ENCODE results near the gene DNM3. TPM values are rescaled to one million over a fixed set of nuclear protein-coding genes. Genes with fewer than 3 reads are reported as not detected.

Gene DNM3
- total and polyA plus RNA-seq, 2 experiments from 2014 or later, result 0.11 to 1.4 TPM

DNA sequence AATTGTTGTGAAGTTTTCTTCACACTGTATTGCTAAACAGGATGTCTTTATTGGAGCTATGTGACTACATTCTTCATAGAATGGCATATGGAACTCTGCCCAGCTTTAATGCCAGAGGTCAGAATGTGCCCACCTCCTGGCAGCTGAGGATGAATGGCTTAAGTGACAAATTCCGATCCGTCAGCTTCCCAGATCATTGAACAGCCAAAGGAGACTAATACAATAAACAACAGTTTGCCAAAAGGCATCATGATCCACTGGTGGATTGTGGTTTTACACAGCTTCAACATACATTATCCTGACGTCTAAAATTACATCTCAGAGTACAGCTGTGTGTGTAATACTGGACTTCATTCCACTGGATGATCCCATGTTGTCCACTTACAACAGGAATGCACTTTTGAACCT, 510.5 kb downstream of the DNM3 start:
- Histone ChIP-seq H2AFZ (peak overlapping the region; percentile 2; the same call in 1 of the 2 replicates), H3K9me3 (ENCODE audit: low read depth) (no peaks in the 10 kb centered on the region), H4K20me1 (ENCODE audit: insufficient read depth) (no peaks in the 10 kb centered on the region), H3F3A (ENCODE audit: insufficient read depth) (peaks cover 33% of the 10 kb centered on the region), H3K36me3 (ENCODE audit: low read depth) (no peaks in the 10 kb centered on the region), H3K9ac (no peak overlapping the region), H3K4me1 (ENCODE audit: insufficient read depth) (peaks cover 33% of the 10 kb centered on the region), H3K4me2 (ENCODE audit: unreplicated experiment) (peak overlapping the region; percentile 57), H3K79me2 (ENCODE audit: insufficient read depth) (no peaks in the 10 kb centered on the region), H3K4me3 (no peak overlapping the region), H3K9me2 (ENCODE audit: insufficient read depth) (no peaks in the 10 kb centered on the region), H3K27me3 (replicated peaks; ENCODE audit: insufficient read depth) (no peaks in the 10 kb centered on the region), H3K27ac (peak overlapping the region; percentile 52)
- in situ Hi-C loops (cut with MboI), result no loop called here
- WGBS, 2 experiments (ENCODE audit: low coverage in 1 of 2, low lambda C conversion rate in 2 of 2, missing lambda C conversion rate in 2 of 2), result 0 to 4% methylated on average over 3 of the region's 3 CpGs
- TF ChIP-seq EZH2phosphoT487 (IDR thresholded peaks at IDR 0.05; ENCODE audit: insufficient read depth, low read depth) (no peak), EZH2 (IDR thresholded peaks at IDR 0.05; ENCODE audit: insufficient read depth, poor library complexity, severe bottlenecking) (no peak)
- peak; percentile 53 for DNase-seq

DNA sequence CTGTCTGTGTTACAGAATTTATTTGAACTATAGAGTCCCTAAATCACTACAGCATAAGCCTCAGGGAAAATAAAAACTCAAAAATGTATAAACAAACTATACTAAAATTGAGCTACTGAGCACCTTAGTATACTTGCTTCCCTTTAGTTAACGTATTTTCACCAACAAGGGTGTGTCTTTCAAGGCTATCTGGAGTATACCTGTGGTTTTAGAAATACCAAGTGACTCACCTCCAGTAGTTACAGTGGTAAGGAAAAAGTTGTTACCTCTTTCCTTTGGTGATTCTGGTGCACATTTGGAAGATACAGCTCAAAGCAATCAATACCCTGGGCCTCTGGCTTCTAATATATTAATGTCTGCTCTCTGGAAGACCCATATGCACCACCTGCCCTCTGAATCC, 511.1 kb downstream of the DNM3 start:
- Histone ChIP-seq H2AFZ (no peak overlapping the region), H3K79me2 (ENCODE audit: insufficient read depth) (no peaks in the 10 kb centered on the region), H3K4me3 (no peak overlapping the region), H3K4me1 (ENCODE audit: insufficient read depth) (peaks cover 40% of the 10 kb centered on the region), H3K9me3 (ENCODE audit: low read depth) (no peaks in the 10 kb centered on the region), H3K27me3 (replicated peaks; ENCODE audit: insufficient read depth) (no peaks in the 10 kb centered on the region), H4K20me1 (ENCODE audit: insufficient read depth) (no peaks in the 10 kb centered on the region), H3K27ac (peak overlapping the region; percentile 52), H3K36me3 (ENCODE audit: low read depth) (no peaks in the 10 kb centered on the region), H3K9me2 (ENCODE audit: insufficient read depth) (no peaks in the 10 kb centered on the region), H3K9ac (no peak overlapping the region), H3K4me2 (ENCODE audit: unreplicated experiment) (peak overlapping the region; percentile 57), H3F3A (ENCODE audit: insufficient read depth) (peaks cover 40% of the 10 kb centered on the region)
- TF ChIP-seq EZH2phosphoT487 (IDR thresholded peaks at IDR 0.05; ENCODE audit: insufficient read depth, low read depth) (no peak), EZH2 (IDR thresholded peaks at IDR 0.05; ENCODE audit: insufficient read depth, poor library complexity, severe bottlenecking) (no peak)
- in situ Hi-C loops (cut with MboI), result no loop called here
- 36 to 42% methylated on average over 1 of the region's 1 CpG for WGBS, 2 experiments (ENCODE audit: low coverage in 1 of 2, low lambda C conversion rate in 2 of 2, missing lambda C conversion rate in 2 of 2)
- peak; percentile 56 for DNase-seq

DNA sequence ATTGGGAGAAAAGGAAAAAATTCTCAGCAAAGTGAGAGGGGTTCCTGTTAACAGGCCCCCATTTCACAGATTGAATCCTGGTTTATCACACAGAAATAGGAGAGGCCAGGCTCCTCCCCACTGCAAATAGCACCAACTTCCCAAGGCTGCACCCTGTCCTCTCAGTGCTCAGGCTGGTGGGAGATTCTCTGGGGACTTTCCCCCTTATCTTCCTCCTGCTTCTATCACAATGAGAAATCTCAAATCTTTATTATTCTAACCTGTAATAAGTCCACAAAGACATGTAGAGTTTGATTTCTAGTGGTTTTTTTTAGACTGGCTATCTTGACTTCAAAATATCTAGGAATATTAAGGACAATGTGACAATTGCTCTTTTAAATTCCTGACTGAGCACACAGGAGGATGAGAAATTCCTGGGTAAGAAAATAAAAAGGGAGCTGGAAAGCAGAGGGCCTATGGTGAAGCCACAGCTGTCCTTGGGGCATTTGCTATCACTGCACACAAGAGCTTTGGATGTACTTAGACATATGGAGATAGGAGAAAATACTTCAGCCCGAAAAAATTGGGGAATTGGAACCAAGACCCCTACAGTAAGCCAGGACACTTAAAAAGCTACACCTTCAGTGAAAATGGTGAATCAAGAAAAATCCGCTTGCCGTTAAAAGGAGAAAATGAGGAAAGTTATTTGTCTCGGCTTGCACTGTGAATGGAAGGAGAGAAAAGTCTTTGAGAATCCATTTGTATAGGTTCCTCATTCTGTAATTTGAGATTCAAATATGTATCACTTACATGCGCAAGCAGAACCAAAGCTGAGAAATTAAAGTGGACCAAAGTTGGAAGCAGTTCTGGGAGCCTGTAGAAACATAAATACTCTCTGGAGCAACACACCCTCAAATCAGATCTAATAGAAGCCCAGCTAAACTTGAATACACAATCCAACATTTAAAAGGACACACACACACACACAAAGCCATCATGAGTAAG, 513.3 kb downstream of the DNM3 start:
- Histone ChIP-seq H3K27me3 (replicated peaks; ENCODE audit: insufficient read depth) (no peaks in the 10 kb centered on the region), H3F3A (ENCODE audit: insufficient read depth) (peaks cover 61% of the 10 kb centered on the region), H3K79me2 (ENCODE audit: insufficient read depth) (no peaks in the 10 kb centered on the region), H3K9me3 (ENCODE audit: low read depth) (no peaks in the 10 kb centered on the region), H2AFZ (no peak overlapping the region), H3K4me3 (no peak overlapping the region), H3K27ac (no peak overlapping the region), H3K4me2 (ENCODE audit: unreplicated experiment) (no peak overlapping the region), H3K9ac (no peak overlapping the region), H3K9me2 (ENCODE audit: insufficient read depth) (no peaks in the 10 kb centered on the region), H3K36me3 (ENCODE audit: low read depth) (no peaks in the 10 kb centered on the region), H3K4me1 (ENCODE audit: insufficient read depth) (peaks cover 61% of the 10 kb centered on the region), H4K20me1 (ENCODE audit: insufficient read depth) (no peaks in the 10 kb centered on the region)
- in situ Hi-C loops (cut with MboI), result no loop called here
- TF ChIP-seq EZH2phosphoT487 (IDR thresholded peaks at IDR 0.05; ENCODE audit: insufficient read depth, low read depth) (no peak), EZH2 (IDR thresholded peaks at IDR 0.05; ENCODE audit: insufficient read depth, poor library complexity, severe bottlenecking) (no peak)
- DNase-seq, result no peak
- WGBS, 2 experiments (ENCODE audit: low coverage in 1 of 2, low lambda C conversion rate in 2 of 2, missing lambda C conversion rate in 2 of 2), result 89 to 93% methylated on average over 5 of the region's 5 CpGs

DNA sequence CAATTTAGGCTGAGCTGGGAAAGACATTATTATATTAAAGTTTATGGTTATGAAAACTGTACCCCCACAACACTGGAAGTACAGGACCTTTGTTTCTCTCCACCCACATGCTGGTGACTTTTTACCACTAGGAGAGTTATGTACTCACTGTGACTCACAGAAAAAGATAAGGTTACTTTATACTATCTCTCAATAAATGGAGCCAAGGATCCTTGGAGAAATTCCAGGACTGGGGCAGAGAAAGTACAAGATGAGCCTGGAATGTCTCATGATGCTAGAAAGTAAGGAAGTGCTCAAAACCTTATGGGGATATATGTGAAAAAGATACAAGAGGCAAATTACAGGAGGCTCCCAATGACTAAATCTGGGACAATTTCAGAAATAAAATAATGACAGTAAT, 515.3 kb downstream of the DNM3 start:
- Histone ChIP-seq H3K9ac (no peak overlapping the region), H3K36me3 (ENCODE audit: low read depth) (no peaks in the 10 kb centered on the region), H3K27ac (no peak overlapping the region), H3K4me2 (ENCODE audit: unreplicated experiment) (peak overlapping the region; percentile 31), H3F3A (ENCODE audit: insufficient read depth) (peaks cover 56% of the 10 kb centered on the region), H2AFZ (no peak overlapping the region), H3K4me3 (no peak overlapping the region), H3K27me3 (replicated peaks; ENCODE audit: insufficient read depth) (no peaks in the 10 kb centered on the region), H3K9me3 (ENCODE audit: low read depth) (no peaks in the 10 kb centered on the region), H3K4me1 (ENCODE audit: insufficient read depth) (peaks cover 65% of the 10 kb centered on the region), H4K20me1 (ENCODE audit: insufficient read depth) (no peaks in the 10 kb centered on the region), H3K9me2 (ENCODE audit: insufficient read depth) (no peaks in the 10 kb centered on the region), H3K79me2 (ENCODE audit: insufficient read depth) (no peaks in the 10 kb centered on the region)
- TF ChIP-seq EZH2 (IDR thresholded peaks at IDR 0.05; ENCODE audit: insufficient read depth, poor library complexity, severe bottlenecking), result no peak
- no peak for TF ChIP-seq EZH2phosphoT487 (IDR thresholded peaks at IDR 0.05; ENCODE audit: insufficient read depth, low read depth)
- peak; percentile 61 for DNase-seq
- in situ Hi-C loops (cut with MboI), result no loop called here

Data from GM23248 (cell line).